ENCODE data around the gene MLXIP. TPM values are rescaled to one million over a fixed set of nuclear protein-coding genes. Genes with fewer than 3 reads are reported as not detected.

Gene MLXIP
- total RNA-seq, 4 donors from 2014 or later = 33.8 to 82.2 (median 50.9) TPM

- Histone ChIP-seq H3K9me3 (no peaks in the 10 kb centered on the region), H3K27ac (replicated peaks in 1 of 4) (no peak overlapping the region), H3K27me3 (peaks cover 0 to 9% (median 0%) of the 10 kb centered on the region in 4 donors), H3K4me3 (peak overlapping the region; percentile 55 to 65 (median 61)), H3K36me3 (no peaks in the 10 kb centered on the region), H3K4me1 (peaks cover 0 to 13% (median 12%) of the 10 kb centered on the region in 4 donors)
- WGBS = 89% methylated on average over 9 of the region's 10 CpGs
- no peak for DNase-seq (ENCODE audit: extremely low spot score)
- TF ChIP-seq POLR2A (IDR thresholded peaks at IDR 0.05; ENCODE audit: low read depth) = no peak
- TF ChIP-seq, protein P1, sequence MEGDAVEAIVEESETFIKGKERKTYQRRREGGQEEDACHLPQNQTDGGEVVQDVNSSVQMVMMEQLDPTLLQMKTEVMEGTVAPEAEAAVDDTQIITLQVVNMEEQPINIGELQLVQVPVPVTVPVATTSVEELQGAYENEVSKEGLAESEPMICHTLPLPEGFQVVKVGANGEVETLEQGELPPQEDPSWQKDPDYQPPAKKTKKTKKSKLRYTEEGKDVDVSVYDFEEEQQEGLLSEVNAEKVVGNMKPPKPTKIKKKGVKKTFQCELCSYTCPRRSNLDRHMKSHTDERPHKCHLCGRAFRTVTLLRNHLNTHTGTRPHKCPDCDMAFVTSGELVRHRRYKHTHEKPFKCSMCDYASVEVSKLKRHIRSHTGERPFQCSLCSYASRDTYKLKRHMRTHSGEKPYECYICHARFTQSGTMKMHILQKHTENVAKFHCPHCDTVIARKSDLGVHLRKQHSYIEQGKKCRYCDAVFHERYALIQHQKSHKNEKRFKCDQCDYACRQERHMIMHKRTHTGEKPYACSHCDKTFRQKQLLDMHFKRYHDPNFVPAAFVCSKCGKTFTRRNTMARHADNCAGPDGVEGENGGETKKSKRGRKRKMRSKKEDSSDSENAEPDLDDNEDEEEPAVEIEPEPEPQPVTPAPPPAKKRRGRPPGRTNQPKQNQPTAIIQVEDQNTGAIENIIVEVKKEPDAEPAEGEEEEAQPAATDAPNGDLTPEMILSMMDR (IDR thresholded peaks at IDR 0.05) = no peak
- no peak for TF ChIP-seq EP300 (IDR thresholded peaks at IDR 0.05)
- TF ChIP-seq POLR2AphosphoS5 (IDR thresholded peaks at IDR 0.05) = no peak
- intact Hi-C loops (cut with DNase I) = no loop called here
Measured at GRCh38 chr12:122183588-122183940, 105.0 kb downstream of the MLXIP start.

DNA sequence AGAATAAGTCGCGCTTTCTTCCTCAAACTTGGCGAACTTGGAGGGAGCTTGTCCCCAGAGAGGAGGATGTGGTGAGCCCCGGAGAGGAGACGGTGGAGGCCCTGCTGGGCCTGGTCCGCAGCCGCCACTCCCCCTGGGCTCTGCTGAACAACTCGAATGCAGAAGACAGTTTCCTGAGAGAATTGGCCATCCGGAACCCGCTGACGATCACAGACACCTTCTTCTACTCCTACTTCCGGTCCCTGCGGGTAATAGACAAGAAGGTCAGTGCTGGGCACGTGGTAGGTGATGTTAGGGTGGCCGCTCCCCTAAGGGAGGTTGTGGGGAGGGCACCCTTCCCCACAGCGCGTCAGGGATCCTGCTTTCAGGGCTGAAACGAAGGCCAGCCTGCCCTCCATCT, 106.0 kb downstream of the MLXIP start:
- WGBS = 81% methylated on average over 14 of the region's 18 CpGs
- DNase-seq (ENCODE audit: extremely low spot score) = no peak
- Histone ChIP-seq H3K4me3 (no peak overlapping the region), H3K27me3 (peaks cover 0 to 9% (median 0%) of the 10 kb centered on the region in 4 donors), H3K27ac (replicated peaks in 1 of 4) (no peak overlapping the region), H3K9me3 (no peaks in the 10 kb centered on the region), H3K4me1 (peaks cover 0 to 13% (median 12%) of the 10 kb centered on the region in 4 donors), H3K36me3 (no peaks in the 10 kb centered on the region)
- TF ChIP-seq, protein P1 (IDR thresholded peaks at IDR 0.05) = no peak
- no peak for TF ChIP-seq POLR2A (IDR thresholded peaks at IDR 0.05; ENCODE audit: low read depth)
- no peak for TF ChIP-seq POLR2AphosphoS5 (IDR thresholded peaks at IDR 0.05)
- TF ChIP-seq EP300 (IDR thresholded peaks at IDR 0.05) = no peak
- intact Hi-C loops (cut with DNase I) = no loop called here

- DNase-seq (ENCODE audit: extremely low spot score) = no peak
- Histone ChIP-seq H3K36me3 (no peaks in the 10 kb centered on the region), H3K27me3 (peaks cover 0 to 12% (median 0%) of the 10 kb centered on the region in 4 donors), H3K4me3 (no peak overlapping the region), H3K4me1 (peaks cover 0 to 13% (median 12%) of the 10 kb centered on the region in 4 donors), H3K27ac (replicated peaks in 1 of 4) (no peak overlapping the region), H3K9me3 (no peaks in the 10 kb centered on the region)
- WGBS = 96% methylated on average over 7 of the region's 7 CpGs
- no peak for TF ChIP-seq POLR2AphosphoS5 (IDR thresholded peaks at IDR 0.05)
- TF ChIP-seq POLR2A (IDR thresholded peaks at IDR 0.05; ENCODE audit: low read depth) = no peak
- TF ChIP-seq, protein P1 (IDR thresholded peaks at IDR 0.05) = no peak
- no peak for TF ChIP-seq EP300 (IDR thresholded peaks at IDR 0.05)
- intact Hi-C loops (cut with DNase I) = no loop called here
Measured at GRCh38 chr12:122185079-122185478, 106.5 kb downstream of the MLXIP start.

DNA sequence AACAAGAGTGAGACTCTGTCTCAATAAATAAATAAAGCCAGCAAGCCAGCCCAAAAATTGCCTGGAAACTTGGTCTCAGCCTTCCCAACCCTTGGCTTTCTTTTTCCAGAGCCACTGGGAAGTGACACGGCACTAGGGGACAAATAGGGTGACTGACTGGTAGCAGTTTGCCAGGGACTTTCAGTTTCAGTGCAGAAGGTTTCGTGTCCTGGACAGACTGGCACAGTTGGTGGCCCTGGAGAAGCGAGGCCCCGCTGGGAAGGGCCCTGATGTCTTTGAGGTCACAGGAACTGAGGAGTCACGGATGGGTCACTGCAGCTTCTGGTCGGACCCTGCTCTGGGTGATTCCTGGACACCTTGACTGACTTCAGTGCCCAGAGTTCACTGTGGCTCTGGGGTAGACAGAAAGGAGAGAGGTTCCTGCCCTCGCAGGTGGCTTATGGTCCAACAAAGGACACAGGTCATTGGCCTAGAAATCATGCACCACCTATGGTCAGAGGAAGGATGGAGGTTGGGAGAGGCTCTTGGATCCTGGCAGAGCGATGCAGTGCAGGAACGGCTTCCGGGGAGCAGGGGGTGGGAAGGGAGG, 107.0 kb downstream of the MLXIP start:
- intact Hi-C loops (cut with DNase I) = no loop called here
- DNase-seq (ENCODE audit: extremely low spot score) = no peak
- no peaks in the 10 kb centered on the region for H3K9me3 ChIP-seq
- WGBS = 86% methylated on average over 9 of the region's 10 CpGs
- H3K27me3 ChIP-seq = peaks cover 0 to 17% (median 0%) of the 10 kb centered on the region in 4 donors
- H3K36me3 ChIP-seq = no peaks in the 10 kb centered on the region
- H3K4me3 ChIP-seq = no peak overlapping the region
- TF ChIP-seq, protein P1 (IDR thresholded peaks at IDR 0.05) = no peak
- no peak for TF ChIP-seq POLR2AphosphoS5 (IDR thresholded peaks at IDR 0.05)
- no peak for TF ChIP-seq POLR2A (IDR thresholded peaks at IDR 0.05; ENCODE audit: low read depth)
- TF ChIP-seq EP300 (IDR thresholded peaks at IDR 0.05) = no peak
- peaks cover 0 to 13% (median 12%) of the 10 kb centered on the region in 4 donors for H3K4me1 ChIP-seq
- H3K27ac ChIP-seq (replicated peaks in 1 of 4) = no peak overlapping the region

- Histone ChIP-seq H3K27me3 (peaks cover 0 to 18% (median 0%) of the 10 kb centered on the region in 4 donors), H3K4me3 (no peak overlapping the region), H3K36me3 (no peaks in the 10 kb centered on the region), H3K4me1 (peaks cover 0 to 12% (median 12%) of the 10 kb centered on the region in 4 donors), H3K9me3 (no peaks in the 10 kb centered on the region), H3K27ac (replicated peaks in 1 of 4) (no peak overlapping the region)
- TF ChIP-seq EP300 (IDR thresholded peaks at IDR 0.05) = no peak
- TF ChIP-seq POLR2AphosphoS5 (IDR thresholded peaks at IDR 0.05) = no peak
- TF ChIP-seq, protein P1 (IDR thresholded peaks at IDR 0.05) = no peak
- TF ChIP-seq POLR2A (IDR thresholded peaks at IDR 0.05; ENCODE audit: low read depth) = no peak
- intact Hi-C loops (cut with DNase I) = no loop called here
- DNase-seq (ENCODE audit: extremely low spot score) = no peak
- 68% methylated on average over 12 of the region's 12 CpGs for WGBS
Measured at GRCh38 chr12:122187466-122187865, 108.9 kb downstream of the MLXIP start.
